ENCODE measurements around the gene CRTC2. TPM values are rescaled to one million over a fixed set of nuclear protein-coding genes. Genes with fewer than 3 reads are reported as not detected.

The CRTC2 gene
- total and polyA plus RNA-seq, 4 donors = 17.7 to 48.7 (median 42.6) TPM

DNA sequence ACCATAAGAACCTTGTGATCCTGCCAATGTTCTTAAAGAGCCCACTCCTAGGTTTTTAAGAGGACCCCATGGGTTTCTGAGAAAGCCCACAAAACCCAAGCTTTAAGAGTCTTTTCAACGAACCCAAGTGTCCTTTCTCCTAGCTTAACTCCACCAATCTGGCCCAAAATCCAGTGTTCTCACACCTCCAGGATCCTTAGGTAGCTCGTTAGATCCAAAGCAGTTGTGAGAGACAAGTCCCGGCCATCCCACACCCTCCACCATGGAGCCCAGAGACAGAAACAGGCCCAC, 13.6 kb downstream of the CRTC2 start:
- Histone ChIP-seq H3K27me3 (ENCODE audit: control insufficient read depth in 3 of 3, insufficient read depth in 3 of 3, low read length in 2 of 3) (no peaks in the 10 kb centered on the region), H3K9me3 (ENCODE audit: control insufficient read depth in 4 of 4, insufficient read depth in 3 of 4, low read length in 3 of 4) (no peaks in the 10 kb centered on the region), H3K27ac (ENCODE audit: low read depth in 1 of 2, low read length in 1 of 2) (peak overlapping the region; percentile 97 to 99), H3K4me1 (ENCODE audit: control insufficient read depth in 5 of 5, insufficient read depth in 5 of 5, low read length in 5 of 5) (peaks cover 0 to 14% (median 8%) of the 10 kb centered on the region in 5 donors), H3K9ac (ENCODE audit: insufficient read depth in 1 of 2, low read length in 2 of 2) (no peak overlapping the region), H3K4me3 (peak overlapping the region; percentile 75), H3K36me3 (ENCODE audit: control insufficient read depth in 4 of 4, insufficient read depth in 4 of 4, low read length in 4 of 4) (peaks cover 0 to 45% (median 24%) of the 10 kb centered on the region in 4 donors)
- 12 to 43% methylated on average over 3 of the region's 3 CpGs for WGBS, 2 donors
- ATAC-seq (ENCODE audit: insufficient read depth, low FRiP score) (no peak), DNase-seq (no peak)
- TF ChIP-seq, protein P1, sequence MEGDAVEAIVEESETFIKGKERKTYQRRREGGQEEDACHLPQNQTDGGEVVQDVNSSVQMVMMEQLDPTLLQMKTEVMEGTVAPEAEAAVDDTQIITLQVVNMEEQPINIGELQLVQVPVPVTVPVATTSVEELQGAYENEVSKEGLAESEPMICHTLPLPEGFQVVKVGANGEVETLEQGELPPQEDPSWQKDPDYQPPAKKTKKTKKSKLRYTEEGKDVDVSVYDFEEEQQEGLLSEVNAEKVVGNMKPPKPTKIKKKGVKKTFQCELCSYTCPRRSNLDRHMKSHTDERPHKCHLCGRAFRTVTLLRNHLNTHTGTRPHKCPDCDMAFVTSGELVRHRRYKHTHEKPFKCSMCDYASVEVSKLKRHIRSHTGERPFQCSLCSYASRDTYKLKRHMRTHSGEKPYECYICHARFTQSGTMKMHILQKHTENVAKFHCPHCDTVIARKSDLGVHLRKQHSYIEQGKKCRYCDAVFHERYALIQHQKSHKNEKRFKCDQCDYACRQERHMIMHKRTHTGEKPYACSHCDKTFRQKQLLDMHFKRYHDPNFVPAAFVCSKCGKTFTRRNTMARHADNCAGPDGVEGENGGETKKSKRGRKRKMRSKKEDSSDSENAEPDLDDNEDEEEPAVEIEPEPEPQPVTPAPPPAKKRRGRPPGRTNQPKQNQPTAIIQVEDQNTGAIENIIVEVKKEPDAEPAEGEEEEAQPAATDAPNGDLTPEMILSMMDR (IDR thresholded peaks at IDR 0.05; ENCODE audit: control extremely low read depth, extremely low read depth) = no peak

DNA sequence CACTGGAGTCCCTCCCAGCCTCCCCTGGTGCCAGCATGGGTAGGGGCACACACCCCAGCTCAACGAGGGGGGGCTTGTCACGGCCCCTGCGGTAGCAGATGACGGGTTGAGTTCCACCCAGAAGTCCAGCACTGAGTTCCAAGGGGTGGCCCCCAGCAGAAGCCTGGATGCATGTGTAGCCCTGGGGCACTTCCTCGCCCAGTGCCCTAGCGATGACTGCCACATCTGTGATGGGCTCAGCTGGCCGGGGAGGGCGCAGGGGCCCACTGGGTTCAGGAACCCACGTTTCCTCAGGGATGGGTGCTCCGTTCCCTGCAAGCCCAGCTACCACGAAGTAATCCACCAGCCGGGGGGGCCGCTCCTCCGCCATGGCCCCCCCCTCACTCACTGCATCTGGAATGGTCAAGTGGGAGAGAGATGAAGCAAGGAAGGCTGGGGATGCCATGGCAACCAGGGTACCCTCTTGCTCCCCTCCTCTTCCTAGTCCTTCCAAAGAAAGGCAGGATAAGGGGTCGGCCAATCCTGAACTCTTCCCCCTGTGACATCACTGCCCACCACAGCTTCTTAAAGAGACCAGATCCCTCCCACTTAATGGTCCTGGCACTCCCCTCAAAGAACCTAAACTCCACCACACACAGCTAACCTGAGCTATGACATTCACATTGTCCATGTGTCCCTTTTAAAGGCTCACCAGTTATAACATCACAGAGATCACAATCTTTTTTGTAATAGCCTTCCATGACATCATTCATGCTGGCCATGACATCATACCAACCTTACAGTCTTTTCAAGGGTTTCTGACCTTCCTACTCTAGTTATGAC, 14.2 kb downstream of the CRTC2 start:
- peaks cover 0 to 49% (median 25%) of the 10 kb centered on the region in 4 donors for H3K36me3 ChIP-seq (ENCODE audit: control insufficient read depth in 4 of 4, insufficient read depth in 4 of 4, low read length in 4 of 4)
- no peak for DNase-seq
- H3K27ac ChIP-seq (ENCODE audit: low read depth in 1 of 2, low read length in 1 of 2) = peak overlapping the region; percentile 97 to 99
- H3K9me3 ChIP-seq (ENCODE audit: control insufficient read depth in 4 of 4, insufficient read depth in 3 of 4, low read length in 3 of 4) = no peaks in the 10 kb centered on the region
- no peaks in the 10 kb centered on the region for H3K27me3 ChIP-seq (ENCODE audit: control insufficient read depth in 3 of 3, insufficient read depth in 3 of 3, low read length in 2 of 3)
- H3K9ac ChIP-seq (ENCODE audit: insufficient read depth in 1 of 2, low read length in 2 of 2) = no peak overlapping the region
- TF ChIP-seq, protein P1 (IDR thresholded peaks at IDR 0.05; ENCODE audit: control extremely low read depth, extremely low read depth) = no peak
- H3K4me3 ChIP-seq = no peak overlapping the region
- WGBS, 2 donors = 79 to 81% methylated on average over 15 of the region's 15 CpGs
- peaks cover 0 to 14% (median 8%) of the 10 kb centered on the region in 5 donors for H3K4me1 ChIP-seq (ENCODE audit: control insufficient read depth in 5 of 5, insufficient read depth in 5 of 5, low read length in 5 of 5)
- no peak for ATAC-seq (ENCODE audit: insufficient read depth, low FRiP score)

DNA sequence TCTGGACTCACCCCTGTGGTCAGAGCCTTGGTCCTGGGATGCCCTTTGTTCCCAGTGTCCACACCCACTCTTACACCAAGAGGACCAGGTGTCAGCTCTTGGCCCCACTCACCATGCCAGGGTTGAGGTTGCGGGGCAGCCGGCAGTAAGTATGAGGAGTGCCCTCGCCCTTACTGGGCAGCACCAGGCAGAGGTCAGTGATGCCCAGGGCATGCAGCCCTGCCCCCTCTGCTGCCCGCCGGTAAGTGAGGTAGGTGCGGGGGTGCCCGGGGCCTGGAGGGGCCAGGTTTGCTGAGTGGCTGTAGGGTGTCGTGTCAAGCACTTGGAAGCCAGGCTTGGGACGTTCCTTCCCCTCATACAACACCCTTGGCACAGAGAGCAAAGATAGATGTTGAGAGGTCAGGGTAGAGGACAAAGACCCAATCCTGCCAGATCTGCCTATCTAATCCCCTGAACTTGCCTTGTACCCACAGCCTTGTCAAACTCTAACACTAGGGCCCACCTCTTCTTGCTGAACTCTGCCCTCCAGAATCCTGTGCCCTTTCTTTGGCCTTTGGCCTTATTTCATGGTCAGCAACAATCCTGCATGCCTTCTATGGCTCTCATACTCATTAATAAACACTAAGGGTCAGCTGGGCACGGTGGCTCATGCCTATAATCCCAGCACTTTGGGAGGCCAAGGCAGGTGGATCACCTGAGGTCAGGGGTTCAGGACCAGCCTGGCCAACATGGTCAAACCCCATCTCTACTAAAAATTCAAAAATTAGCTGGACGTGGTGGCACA, 15.5 kb downstream of the CRTC2 start:
- Histone ChIP-seq H3K27me3 (ENCODE audit: control insufficient read depth in 3 of 3, insufficient read depth in 3 of 3, low read length in 2 of 3) (no peaks in the 10 kb centered on the region), H3K4me3 (no peak overlapping the region), H3K9me3 (ENCODE audit: control insufficient read depth in 4 of 4, insufficient read depth in 3 of 4, low read length in 3 of 4) (no peaks in the 10 kb centered on the region), H3K4me1 (ENCODE audit: control insufficient read depth in 5 of 5, insufficient read depth in 5 of 5, low read length in 5 of 5) (peaks cover 0 to 14% (median 8%) of the 10 kb centered on the region in 5 donors), H3K27ac (ENCODE audit: low read depth in 1 of 2, low read length in 1 of 2) (no peak overlapping the region), H3K36me3 (ENCODE audit: control insufficient read depth in 4 of 4, insufficient read depth in 4 of 4, low read length in 4 of 4) (peaks cover 0 to 43% (median 21%) of the 10 kb centered on the region in 4 donors), H3K9ac (ENCODE audit: insufficient read depth in 1 of 2, low read length in 2 of 2) (no peak overlapping the region)
- TF ChIP-seq, protein P1 (IDR thresholded peaks at IDR 0.05; ENCODE audit: control extremely low read depth, extremely low read depth) = no peak
- ATAC-seq (ENCODE audit: insufficient read depth, low FRiP score) (no peak), DNase-seq (no peak)
- 92 to 93% methylated on average over 11 of the region's 11 CpGs for WGBS, 2 donors

Measured in lung (tissue), 12 donors.